GM11168 (cell line): ENCODE data around the gene ZBTB25.

Experiments used
- in situ Hi-C: fragments of 300-500 bp; cut with MboI; formaldehyde crosslinking; loops from one replicate; pipeline ENCODE4 v1.12.0; 2022; ENCODE audit warnings: low sequenced_read_pairs; ENCODE audit not compliant: unreplicated experiment

Gene ZBTB25

DNA sequence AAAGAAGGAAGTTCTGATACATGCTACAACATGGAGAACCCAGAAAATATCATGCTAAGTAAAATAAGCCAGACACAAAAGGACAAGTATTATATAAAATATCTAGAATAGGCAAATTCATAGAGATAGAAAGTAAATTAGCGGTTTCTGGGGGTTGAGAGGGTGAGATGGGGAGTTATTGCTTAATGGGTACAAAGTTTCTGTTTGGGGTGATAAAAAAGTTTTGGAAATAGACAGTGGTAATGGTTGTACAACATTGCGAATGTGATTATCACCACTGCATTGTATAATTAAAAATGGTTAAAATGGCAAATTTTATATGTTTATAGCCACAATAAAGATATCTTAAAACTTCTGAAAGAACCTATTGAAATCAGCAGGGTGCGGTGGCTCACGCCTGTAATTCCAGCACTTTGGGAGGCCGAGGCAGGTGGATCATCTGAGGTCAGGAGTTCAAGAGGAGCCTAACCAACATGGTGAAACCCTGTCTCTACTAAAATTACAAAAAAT lies 15.0 kb downstream of the ZBTB25 start:
- in situ Hi-C loops: no loop called here

DNA sequence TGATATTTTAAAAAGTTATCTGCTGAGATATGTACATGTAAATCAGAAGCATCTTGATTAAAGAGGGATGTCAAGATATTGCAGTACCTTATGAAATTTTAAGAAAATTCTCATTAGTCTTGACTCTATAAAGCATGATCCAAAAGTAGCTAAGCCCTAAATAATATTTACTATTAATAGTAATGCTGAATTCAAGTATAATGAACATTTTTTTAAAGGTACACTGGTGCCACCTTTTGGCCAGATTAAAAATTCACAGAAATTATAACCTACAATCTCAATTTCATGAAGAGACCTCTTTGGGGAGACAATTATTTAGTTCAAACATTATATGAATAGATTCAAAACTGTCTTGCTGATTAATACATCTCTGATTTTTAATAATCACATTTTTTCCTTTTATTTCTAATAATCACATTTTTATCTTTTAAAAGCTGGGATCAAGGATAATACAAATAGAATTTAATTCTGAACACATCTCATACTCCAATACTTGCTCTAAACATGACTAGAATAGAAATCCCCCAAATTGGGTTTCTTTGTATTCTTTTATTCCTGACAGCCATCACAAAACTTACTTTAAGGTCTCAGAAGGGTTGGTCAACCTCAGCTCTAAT lies 24.9 kb downstream of the ZBTB25 start:
- in situ Hi-C loops: loop anchor here (10.0 kb wide), 1 partner anchor 134 kb away; no protein-coding TSS in a partner anchor

DNA sequence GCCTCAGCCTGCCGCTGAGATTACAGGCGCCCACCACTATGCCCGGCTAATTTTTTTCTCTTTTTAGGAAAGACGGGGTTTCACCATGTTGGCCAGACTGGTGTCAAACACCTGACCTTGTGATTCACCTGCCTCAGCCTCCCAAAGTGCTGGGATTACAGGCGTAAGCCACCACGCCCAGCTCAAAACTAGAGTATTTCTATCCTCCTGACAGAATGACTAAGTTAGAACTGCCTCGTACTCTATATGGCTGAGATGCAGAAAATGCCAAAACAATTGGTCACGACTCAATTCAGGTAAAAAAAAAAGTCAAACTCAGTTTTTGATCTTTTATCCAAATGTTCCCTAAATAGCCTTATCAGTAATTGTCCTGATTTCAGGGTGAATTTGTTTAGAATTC lies 27.2 kb downstream of the ZBTB25 start:
- in situ Hi-C loops: loop anchor here (10.0 kb wide), 1 partner anchor 132 kb away; no protein-coding TSS in a partner anchor

DNA sequence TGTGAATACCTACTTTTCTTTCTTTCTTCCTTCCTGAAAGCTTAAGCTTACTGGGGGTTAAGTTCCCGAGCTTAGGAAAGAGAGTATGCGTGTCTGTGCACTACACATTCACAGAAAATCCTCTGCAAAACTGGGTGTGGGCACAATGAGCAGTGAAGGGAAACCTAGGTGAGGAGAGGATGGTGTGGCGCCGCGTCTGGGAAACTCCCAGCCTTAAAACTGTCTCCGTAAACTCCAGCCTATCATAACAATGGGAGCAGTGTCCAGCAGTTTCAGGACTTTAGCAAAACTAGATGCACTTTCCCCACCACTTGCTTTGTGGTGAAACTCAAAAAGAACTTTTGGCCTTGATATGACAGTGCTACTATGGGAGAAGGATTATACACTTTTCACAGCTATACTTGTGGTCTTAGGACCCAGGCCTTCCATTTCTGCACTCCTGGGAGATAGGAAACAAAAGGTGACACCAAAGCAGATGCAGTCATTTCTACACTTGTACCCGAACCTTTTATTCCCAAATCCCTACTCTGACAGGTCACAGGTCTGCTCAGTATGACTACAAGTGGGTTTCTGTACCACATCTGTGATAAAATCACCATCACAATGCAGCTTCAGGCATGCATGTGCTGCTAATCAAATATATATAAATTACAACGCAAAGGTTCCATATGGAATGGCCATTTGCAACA lies 27.9 kb downstream of the ZBTB25 start:
- in situ Hi-C loops: loop anchor here (10.0 kb wide), 1 partner anchor 131 kb away; no protein-coding TSS in a partner anchor

DNA sequence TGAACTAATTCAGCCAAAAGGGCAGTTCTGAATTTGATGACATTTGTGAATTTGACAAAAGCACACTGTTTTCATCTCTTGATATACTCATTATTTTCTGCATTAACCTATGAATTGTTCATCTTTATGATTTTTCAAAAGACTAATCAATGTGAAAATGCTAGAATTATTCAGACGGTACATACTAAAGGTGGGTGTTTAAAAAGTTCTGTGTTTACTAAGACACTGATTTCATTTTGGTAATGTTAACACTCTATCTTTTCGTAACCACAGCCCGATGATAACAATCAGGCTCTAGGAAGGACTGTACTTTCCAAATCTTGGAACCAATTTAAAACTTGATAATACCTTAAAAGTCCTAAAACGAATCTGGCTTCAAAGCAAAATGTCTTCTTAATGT lies 28.9 kb downstream of the ZBTB25 start:
- in situ Hi-C loops: loop anchor here (10.0 kb wide), 1 partner anchor 130 kb away; no protein-coding TSS in a partner anchor

DNA sequence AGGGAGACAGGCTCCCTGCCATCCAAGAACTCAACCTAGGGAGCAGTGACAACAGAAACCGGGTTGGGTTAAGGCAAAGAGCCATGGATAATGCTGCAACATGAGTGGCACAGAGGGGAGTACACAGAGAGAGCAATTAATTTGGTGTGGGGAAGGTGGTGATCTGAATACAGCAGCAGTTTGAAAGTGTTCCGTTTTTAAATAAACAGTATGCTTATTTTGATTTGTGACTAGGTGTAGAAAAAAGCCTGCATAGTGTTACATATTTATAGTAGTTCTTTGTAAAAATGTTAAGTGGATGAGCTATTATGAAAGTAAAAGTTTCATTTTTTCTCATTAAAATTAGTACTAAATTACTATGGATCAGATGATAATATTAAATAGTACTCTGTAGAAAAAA lies 29.6 kb downstream of the ZBTB25 start:
- in situ Hi-C loops: loop anchor here (10.0 kb wide), 1 partner anchor 129 kb away; no protein-coding TSS in a partner anchor

DNA sequence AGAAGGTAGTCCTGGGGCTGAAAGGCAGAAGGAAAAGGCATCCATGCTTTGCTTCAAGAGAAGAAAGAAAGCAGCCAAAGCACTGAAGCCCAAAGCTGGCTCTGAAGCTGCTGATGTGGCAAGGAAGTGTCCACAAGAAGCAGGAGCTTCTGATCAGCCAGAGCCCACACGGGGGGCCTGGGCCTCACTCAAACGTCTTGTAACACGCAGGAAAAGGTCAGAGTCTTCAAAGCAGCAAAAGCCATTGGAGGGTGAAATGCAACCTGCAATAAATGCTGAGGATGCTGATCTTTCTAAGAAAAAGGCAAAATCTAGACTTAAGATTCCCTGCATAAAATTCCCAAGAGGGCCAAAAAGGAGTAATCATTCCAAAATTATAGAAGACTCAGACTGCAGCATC lies 35.2 kb downstream of the ZBTB25 start:
- in situ Hi-C loops: no loop called here

DNA sequence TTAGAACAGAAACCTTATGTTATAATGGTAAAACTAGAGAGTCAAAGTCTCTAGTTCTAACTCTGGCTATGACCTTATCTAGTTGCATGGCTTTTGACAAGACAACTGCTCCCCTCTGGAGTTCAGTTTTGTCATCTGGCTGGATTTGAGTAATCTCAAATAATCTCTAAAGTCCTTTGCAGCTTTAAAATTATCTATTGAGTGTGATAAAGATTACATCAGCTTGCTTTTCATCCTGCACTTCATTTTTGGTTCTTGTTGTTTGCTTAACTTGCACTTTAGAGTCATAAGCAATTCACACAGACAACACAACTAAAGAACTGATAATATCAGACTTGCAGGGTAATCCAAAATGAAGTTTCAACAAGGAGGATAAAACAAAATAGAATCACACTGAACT lies 36.1 kb downstream of the ZBTB25 start:
- in situ Hi-C loops: no loop called here

DNA sequence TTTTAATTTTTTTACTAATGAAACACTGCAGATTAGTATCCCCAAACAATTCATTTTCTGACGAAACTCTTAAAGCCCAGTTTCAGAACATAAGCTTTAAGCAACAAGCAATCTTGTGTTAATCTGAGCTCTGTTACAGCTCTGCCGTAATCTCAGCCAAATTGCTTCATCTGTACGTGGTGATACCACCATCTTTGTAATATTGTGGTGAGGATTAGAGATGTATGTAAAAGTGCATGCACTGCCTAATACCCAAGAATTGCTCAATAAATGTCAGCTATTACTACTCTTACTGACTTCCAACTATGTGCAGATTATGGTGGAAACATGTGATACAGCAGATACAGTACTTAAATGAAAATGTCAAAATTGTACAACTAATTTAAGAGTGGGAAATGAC lies 36.5 kb downstream of the ZBTB25 start:
- in situ Hi-C loops: no loop called here

DNA sequence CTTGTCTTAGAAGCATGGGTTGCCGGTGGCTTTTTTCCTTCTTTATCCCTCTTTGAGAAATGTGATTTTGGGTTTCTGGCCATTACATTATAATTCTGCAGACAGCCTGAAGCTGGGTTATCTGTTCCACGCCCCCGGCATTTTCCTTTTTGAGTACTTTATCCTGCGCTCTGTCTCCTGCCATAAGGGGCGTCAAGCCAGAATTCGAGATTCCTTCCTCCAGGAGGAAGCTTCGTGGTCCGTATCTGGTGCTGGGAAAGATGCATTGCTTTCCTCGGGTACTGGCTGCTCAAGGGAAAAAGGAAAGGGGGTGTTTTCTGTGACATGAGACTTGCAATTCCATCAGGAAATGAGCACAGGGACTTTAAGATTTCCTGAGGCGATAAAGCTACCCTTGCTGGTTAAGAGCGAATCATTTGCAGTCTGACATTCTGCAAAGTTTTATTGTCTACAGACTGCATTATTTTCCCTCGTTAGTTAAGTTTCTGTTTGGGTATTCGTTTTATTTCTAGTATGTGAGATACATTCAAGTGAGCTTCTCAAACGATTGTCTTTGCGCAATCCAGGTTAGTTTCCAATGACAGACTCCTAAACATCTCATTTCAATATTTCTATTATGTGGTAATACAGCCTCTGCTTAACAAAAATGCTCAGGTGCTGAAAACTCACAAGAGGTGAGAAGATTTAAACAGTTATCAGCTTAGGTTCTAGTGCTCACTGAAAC lies 37.6 kb downstream of the ZBTB25 start:
- in situ Hi-C loops: no loop called here

DNA sequence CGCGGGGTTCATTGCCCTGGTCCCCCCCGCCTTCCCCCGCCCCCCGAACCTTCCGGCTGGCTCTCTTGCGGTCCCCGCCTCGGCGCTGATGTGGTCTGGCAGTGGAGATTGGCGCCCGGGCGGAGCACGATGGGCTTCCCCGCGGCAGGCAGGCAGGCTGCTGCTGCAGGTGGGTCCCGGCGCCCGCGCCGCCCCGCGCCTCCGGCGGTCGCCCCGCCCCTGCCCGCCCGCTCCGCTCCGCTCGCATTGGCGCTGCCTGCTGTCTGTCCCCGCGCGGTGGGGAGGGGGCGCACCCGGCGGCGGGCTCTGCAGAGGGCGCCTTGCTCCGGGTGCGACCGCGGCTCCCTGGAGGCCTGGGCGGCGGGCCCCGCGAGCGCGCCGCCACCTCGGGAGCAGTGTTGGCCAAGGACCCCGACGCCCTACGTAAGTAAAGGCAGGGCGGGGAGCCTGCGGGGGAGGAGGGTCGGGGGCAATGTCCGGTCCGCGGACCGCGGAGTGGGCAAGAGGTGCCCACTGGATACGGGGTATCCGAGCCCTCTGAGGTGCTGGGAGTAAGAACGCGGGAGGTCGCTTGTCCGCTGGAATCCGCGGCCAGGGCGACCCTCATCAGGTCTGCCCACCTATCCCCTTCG lies 38.3 kb downstream of the ZBTB25 start, which contains the start of gene AKAP5:
Gene AKAP5 (plus strand): TSS at position 309 of the 632 bp plus-strand sequence. CDS start 2,896 bp downstream, outside the sequence.
- in situ Hi-C loops: no loop called here

DNA sequence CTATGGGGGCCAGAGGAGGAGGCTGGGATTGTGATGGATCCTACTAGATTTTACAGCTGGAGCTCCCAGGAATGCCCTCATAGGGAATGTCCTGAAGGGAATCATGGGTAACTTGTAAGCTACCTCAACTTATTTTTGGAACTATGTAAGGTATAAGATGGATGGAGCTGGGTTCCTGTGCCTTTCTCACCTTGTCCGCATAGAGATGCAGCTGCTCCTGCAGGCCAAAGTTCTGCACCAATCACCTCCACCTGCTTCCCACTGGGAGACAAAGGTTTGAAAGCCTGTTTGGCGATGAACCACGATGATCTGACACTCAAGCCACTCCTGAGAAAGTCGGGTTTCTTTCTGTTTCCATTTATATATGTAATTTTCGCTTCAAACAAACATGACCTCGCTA lies 39.0 kb downstream of the ZBTB25 start:
- in situ Hi-C loops: no loop called here

DNA sequence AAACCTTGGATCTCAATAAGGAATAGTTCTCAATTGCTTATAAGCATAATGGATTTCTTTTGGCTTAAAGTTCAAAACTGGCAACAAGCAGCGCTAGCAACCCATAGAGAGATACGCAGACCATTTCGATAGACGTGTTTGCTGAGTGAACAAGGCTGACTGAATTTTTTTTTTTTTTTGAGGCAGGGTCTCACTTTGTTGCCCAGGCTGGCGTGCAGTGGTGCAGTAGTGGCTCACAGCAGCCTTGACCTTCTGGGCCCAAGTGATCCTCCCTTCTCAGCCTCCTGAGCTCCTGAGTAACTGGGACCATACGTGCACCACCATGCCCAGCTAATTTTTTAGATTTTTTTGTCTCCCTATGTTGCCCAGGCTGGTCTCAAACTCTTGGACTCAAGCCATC lies 39.8 kb downstream of the ZBTB25 start:
- in situ Hi-C loops: no loop called here

DNA sequence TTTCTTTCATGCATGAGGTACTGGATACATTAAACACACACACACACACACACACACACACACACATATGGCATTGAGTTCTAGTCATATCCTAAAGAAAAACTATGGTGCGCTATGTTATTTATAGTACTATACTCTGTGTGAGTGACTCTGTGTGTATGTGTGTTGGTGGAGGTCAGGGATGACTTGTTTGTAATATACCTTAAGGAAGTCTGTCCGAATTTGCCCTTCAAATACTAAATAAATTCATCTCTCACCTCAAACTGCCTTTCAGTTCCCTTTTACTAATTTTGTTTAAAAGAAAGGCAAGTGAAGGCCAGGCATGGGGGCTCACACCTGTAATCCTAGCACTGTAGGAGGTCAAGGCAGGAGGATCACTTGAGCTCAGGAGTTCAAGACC lies 40.4 kb downstream of the ZBTB25 start:
- in situ Hi-C loops: no loop called here

DNA sequence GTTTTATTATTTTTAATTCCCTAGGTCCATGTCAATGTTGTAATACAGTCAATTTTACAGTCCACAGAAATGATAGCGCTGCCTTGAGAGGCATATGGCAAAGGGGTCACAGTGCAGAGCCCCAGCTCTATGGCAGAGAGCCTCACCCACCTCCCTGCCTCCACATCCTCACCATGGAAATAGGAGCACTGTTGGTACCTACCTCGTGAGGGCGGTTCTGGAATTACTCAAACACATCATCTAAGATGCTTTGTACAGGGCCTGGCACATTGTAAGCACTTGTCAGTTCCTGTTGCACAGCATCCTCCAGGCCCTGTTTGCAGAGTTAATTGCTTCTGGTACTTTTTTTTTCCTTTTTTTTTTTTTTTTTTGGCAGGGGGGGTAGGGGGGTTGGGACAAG lies 42.4 kb downstream of the ZBTB25 start:
- in situ Hi-C loops: no loop called here

DNA sequence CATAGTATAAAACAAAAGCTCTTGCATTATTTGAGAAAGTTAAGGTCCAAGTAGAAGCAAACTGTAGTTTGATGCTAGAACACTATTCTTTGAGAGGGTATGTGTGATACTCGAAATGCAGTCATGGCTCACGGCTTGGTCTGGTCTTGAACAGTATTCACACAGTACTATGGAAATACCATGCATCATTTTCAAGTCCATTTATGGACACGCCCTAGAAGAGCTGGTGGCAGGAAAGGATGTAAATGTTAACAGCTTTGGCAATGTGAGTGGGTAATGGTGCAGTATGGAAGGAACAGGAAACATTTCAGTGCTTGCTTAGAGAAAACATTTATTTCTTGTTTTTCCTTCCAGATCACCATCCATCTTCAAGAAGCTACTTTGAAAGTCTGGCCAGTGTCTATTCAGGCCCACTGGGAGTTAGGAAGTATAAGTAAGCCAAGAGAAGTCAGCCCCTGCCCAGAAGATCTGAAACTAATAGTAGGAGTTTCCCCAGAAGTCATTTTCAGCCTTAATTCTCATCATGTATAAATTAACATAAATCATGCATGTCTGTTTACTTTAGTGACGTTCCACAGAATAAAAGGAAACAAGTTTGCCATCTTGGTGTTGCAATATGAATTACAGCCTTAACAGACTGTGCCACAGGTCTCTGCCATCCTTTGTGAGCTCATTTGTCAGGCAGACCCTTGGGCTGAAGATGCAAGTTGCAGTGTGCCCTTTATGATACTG lies 44.1 kb downstream of the ZBTB25 start:
- in situ Hi-C loops: no loop called here

DNA sequence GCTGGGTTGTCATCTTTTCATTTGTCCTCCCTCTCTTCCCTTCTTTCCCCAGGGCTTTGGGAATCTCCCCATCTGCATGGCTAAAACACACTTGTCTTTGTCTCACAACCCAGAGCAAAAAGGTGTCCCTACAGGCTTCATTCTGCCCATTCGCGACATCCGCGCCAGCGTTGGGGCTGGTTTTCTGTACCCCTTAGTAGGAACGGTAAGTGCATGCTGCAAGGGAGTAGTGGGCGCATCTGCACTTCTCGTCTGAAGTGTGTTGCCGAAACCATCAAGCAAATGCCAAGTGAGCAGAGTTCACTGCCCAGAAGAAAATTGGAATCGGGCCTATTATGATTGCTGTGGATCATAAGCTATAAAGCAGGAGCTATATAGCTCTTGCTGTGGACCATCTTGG lies 49.0 kb downstream of the ZBTB25 start:
- in situ Hi-C loops: no loop called here

DNA sequence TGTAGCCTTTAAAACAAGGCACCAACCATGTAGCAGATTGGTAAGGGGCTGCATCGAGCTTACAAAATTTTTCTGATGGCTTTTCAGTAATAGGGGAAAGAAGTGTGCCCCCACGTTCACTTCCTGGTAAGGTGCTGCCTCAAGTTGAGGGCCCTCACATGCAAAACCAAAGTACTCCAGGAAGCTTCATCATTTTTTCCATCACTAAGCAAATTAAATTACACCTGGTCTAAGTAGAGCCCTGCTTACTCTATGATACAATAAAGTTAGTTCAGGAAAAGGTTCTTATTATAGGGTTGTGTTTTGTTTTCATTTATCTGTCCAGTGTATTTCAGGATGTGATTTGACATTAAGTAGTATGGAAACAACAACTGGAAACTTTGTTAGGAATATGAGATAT lies 53.4 kb downstream of the ZBTB25 start:
- in situ Hi-C loops: no loop called here

DNA sequence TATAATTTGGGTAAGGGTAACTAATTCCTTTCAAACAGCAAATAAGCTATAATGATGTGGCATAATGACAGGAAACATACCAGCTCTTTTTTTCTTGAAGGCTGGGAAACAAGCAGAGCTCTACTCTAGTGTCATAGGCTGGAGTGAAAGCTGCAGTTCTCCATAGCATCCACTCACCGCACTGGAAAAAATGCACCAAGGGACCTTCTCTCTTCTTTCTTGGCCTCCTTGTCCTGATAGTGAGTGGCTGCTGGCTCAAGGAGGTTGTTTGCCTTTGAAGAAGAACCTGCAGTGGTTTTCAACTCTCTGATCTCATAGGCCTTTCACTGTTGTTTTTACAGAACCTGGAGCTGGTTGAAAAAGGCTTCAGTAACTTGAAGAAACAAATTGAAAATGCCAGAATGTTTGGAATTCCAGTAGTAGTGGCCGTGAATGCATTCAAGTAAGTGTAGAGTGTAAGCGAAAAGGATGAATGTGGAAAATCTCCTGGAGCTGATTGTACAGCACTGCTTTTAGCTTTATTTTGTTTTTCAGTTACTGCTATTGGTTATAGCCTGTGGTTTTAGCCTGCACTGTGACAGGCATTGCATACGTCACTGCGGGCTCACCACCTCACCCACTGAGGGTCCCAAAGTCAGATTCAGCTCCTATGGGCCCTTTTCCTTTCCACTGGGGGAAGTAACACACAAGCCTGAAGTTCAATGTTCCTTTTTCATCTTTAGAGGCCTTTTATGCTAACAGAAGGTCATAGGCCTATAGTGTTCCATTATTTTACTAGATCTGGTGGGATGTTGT lies 55.6 kb downstream of the ZBTB25 start:
- in situ Hi-C loops: no loop called here
